ENCODE results near the gene MMP8. TPM values are rescaled to one million over a fixed set of nuclear protein-coding genes. Genes with fewer than 3 reads are reported as not detected.

MMP8 gene
- polyA plus RNA-seq (2011; rRNA removed) (not detected in 2 replicates), polyA minus RNA-seq (2011; rRNA and poly(A)+ RNA removed) (not detected in 2 replicates)

GRCh38 chr11:102724904-102725500 is at the start of gene MMP8:
MMP8 (minus strand) TSS chr11:102724954; CDS start chr11:102724855, 99 bp downstream.
- no peak for TF ChIP-seq CTCF (IDR thresholded peaks at IDR 0.05; ENCODE audit: insufficient read depth, low read depth, low read length)
- CTCF ChIA-PET: interaction anchor here (1.1 kb wide), 1 partner anchor 9 kb away, joined by 3 read pairs; no protein-coding TSS in a partner anchor
- no peaks in the 10 kb centered on the region; the same call in 1 of the 2 replicates for H3K27me3 ChIP-seq (ENCODE audit: control insufficient read depth, insufficient read depth, low read length)
- H3K36me3 ChIP-seq (ENCODE audit: control insufficient read depth, insufficient read depth, low read length): no peaks in the 10 kb centered on the region
- no peak within 1 kb of the TSS for H3K4me3 ChIP-seq (ENCODE audit: low read depth, low read length)
- DNase-seq (ENCODE audit: low read depth): no peak
- POLR2A ChIA-PET: no interaction called here

GRCh38 chr11:102773386-102773785 is 48.6 kb upstream of the MMP8 start:
- ChIA-PET CTCF (no interaction called here), POLR2A (no interaction called here)
- Histone ChIP-seq H3K4me3 (ENCODE audit: low read depth, low read length) (no peak overlapping the region), H3K36me3 (ENCODE audit: control insufficient read depth, insufficient read depth, low read length) (no peaks in the 10 kb centered on the region), H3K27me3 (ENCODE audit: control insufficient read depth, insufficient read depth, low read length) (no peaks in the 10 kb centered on the region; the same call in 1 of the 2 replicates)
- no peak for DNase-seq (ENCODE audit: low read depth)
- no peak for TF ChIP-seq CTCF (IDR thresholded peaks at IDR 0.05; ENCODE audit: insufficient read depth, low read depth, low read length)

- ChIA-PET POLR2A (no interaction called here), CTCF (interaction anchor here (1.0 kb wide), 1 partner anchor 9 kb away, joined by 3 read pairs; the partner anchor contains the start of gene MMP10)
Measured at GRCh38 chr11:102771351-102771750, 46.6 kb upstream of the MMP8 start.

GRCh38 chr11:102770191-102770590 is 45.4 kb upstream of the MMP8 start:
- ChIA-PET CTCF (interaction anchor here (1.0 kb wide), 1 partner anchor 10 kb away, joined by 3 read pairs; the partner anchor contains the start of gene MMP10), POLR2A (no interaction called here)
- no peak for TF ChIP-seq CTCF (IDR thresholded peaks at IDR 0.05; ENCODE audit: insufficient read depth, low read depth, low read length)
- Histone ChIP-seq H3K27me3 (ENCODE audit: control insufficient read depth, insufficient read depth, low read length) (peaks cover 1% of the 10 kb centered on the region), H3K36me3 (ENCODE audit: control insufficient read depth, insufficient read depth, low read length) (no peaks in the 10 kb centered on the region), H3K4me3 (ENCODE audit: low read depth, low read length) (no peak overlapping the region)
- no peak for DNase-seq (ENCODE audit: low read depth)

More at GRCh38 chr11:102771351-102771750, 46.6 kb upstream of the MMP8 start:
- no peaks in the 10 kb centered on the region for H3K36me3 ChIP-seq (ENCODE audit: control insufficient read depth, insufficient read depth, low read length)
- no peak overlapping the region for H3K4me3 ChIP-seq (ENCODE audit: low read depth, low read length)
- TF ChIP-seq CTCF (IDR thresholded peaks at IDR 0.05; ENCODE audit: insufficient read depth, low read depth, low read length): no peak
- DNase-seq (ENCODE audit: low read depth): no peak
- H3K27me3 ChIP-seq (ENCODE audit: control insufficient read depth, insufficient read depth, low read length): peaks cover 1% of the 10 kb centered on the region

GRCh38 chr11:102767800-102768199 is 43.0 kb upstream of the MMP8 start:
- Histone ChIP-seq H3K36me3 (ENCODE audit: control insufficient read depth, insufficient read depth, low read length) (no peaks in the 10 kb centered on the region), H3K27me3 (ENCODE audit: control insufficient read depth, insufficient read depth, low read length) (peaks cover 1% of the 10 kb centered on the region), H3K4me3 (ENCODE audit: low read depth, low read length) (no peak overlapping the region)
- no peak for TF ChIP-seq CTCF (IDR thresholded peaks at IDR 0.05; ENCODE audit: insufficient read depth, low read depth, low read length)
- POLR2A ChIA-PET: no interaction called here
- CTCF ChIA-PET: no interaction called here
- no peak for DNase-seq (ENCODE audit: low read depth)

Measured in BJ (cell line).